HL-60 (cell line): Measurements from ENCODE around the gene TMEM131L.
"Not testable (repeated sequence)": the region's sequence is repeated elsewhere in the genome, so short reads cannot be mapped to it uniquely, and the experiment has no call there.

Experiments
- DNase-seq, 2 experiments: peaks; one replicate each; pipeline ENCODE4 v3.0.0-alpha.2; 2010 to 2020; ENCODE audit warnings: low read depth in 1 of 2, low spot score in 1 of 2
- H3K27ac ChIP-seq: fragments of 250-450 bp; sonication (Bioruptor Pico); replicated peaks from 2 replicates; pipeline ENCODE4 v1.5.1; 2020; ENCODE audit warnings: mild to moderate bottlenecking, moderate library complexity
- H3K27me3 ChIP-seq: fragments of 250-450 bp; sonication (Bioruptor Pico); 2 replicates; pipeline ENCODE4 v1.5.1; 2021; ENCODE audit warnings: mild to moderate bottlenecking, moderate library complexity; ENCODE audit not compliant: insufficient read depth, poor library complexity, severe bottlenecking
- H3K4me3 ChIP-seq: replicated peaks from 2 replicates; pipeline ENCODE4 v1.5.1; 2011; ENCODE audit warnings: mild to moderate bottlenecking, control low read depth, low read length; ENCODE audit not compliant: insufficient read depth
- GABPA ChIP-seq: IDR thresholded peaks from 2 replicates; pipeline ENCODE4 v1.6.1; 2012; ENCODE audit warnings: low read depth
- POLR2AphosphoS5 ChIP-seq: IDR thresholded peaks from 2 replicates; pipeline ENCODE4 v1.6.1; 2012; ENCODE audit warnings: low read depth
- SPI1 ChIP-seq: IDR thresholded peaks from 2 replicates; pipeline ENCODE4 v1.6.1; 2012; ENCODE audit warnings: low read depth, mild to moderate bottlenecking, borderline replicate concordance
- TF ChIP-seq, protein P1 (sequence below): IDR thresholded peaks from 2 replicates; pipeline ENCODE4 v1.6.1; 2012; ENCODE audit warnings: low read depth; ENCODE audit not compliant: insufficient replicate concordance
- TF ChIP-seq, protein P2 (sequence below): IDR thresholded peaks from one replicate; pipeline ENCODE4 v1.5.1; 2011; ENCODE audit warnings: low read length, control low read depth, inconsistent platforms; ENCODE audit not compliant: insufficient read depth

TMEM131L gene

DNA sequence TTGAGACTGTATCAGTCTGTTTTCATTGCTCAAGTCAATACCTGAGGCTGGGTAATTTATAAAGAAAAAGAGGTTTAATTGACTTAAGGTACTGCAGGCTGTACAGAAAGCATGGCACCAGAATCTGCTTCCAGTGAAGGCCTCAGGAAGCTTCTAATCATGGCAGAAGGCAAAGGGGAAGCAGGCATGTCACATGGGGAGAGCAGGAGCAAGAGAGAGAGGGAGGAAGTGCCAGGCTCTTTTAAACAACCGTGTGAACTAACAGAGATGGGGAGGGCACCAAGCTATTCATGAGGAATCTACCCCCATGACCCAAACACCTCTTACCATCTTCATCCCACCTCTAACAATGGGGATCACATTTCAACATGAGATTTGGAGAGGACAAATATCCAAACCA is 7.2 kb upstream of the TMEM131L start:
- no peaks in the 10 kb centered on the region for H3K27me3 ChIP-seq
- H3K4me3 ChIP-seq: no peak overlapping the region
- peak overlapping the region; percentile 13; the same call in 1 of the 2 replicates for H3K27ac ChIP-seq
- TF ChIP-seq, protein P1, sequence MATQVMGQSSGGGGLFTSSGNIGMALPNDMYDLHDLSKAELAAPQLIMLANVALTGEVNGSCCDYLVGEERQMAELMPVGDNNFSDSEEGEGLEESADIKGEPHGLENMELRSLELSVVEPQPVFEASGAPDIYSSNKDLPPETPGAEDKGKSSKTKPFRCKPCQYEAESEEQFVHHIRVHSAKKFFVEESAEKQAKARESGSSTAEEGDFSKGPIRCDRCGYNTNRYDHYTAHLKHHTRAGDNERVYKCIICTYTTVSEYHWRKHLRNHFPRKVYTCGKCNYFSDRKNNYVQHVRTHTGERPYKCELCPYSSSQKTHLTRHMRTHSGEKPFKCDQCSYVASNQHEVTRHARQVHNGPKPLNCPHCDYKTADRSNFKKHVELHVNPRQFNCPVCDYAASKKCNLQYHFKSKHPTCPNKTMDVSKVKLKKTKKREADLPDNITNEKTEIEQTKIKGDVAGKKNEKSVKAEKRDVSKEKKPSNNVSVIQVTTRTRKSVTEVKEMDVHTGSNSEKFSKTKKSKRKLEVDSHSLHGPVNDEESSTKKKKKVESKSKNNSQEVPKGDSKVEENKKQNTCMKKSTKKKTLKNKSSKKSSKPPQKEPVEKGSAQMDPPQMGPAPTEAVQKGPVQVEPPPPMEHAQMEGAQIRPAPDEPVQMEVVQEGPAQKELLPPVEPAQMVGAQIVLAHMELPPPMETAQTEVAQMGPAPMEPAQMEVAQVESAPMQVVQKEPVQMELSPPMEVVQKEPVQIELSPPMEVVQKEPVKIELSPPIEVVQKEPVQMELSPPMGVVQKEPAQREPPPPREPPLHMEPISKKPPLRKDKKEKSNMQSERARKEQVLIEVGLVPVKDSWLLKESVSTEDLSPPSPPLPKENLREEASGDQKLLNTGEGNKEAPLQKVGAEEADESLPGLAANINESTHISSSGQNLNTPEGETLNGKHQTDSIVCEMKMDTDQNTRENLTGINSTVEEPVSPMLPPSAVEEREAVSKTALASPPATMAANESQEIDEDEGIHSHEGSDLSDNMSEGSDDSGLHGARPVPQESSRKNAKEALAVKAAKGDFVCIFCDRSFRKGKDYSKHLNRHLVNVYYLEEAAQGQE: no peak
- peak; percentile 82 for TF ChIP-seq SPI1
- peak in 1 of 2 experiments; percentile 52 for DNase-seq

DNA sequence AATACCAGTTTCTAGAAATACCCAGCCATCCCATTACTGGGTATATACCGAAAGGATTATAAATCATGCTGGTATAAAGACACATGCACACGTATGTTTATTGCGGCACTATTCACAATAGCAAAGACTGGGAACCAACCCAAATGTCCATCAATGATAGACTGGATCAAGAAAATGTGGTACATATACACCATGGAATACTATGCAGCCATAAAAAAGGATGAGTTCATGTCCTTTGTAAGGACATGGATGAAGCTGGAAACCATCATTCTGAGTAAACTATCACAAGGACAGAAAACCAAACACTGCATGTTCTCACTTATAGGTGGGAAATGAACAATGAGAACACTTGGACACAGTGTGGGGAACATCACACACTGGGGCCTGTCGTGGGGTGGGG is 4.6 kb upstream of the TMEM131L start:
- H3K27ac ChIP-seq, DNase-seq, H3K4me3 ChIP-seq, H3K27me3 ChIP-seq: not testable (repeated sequence)

DNA sequence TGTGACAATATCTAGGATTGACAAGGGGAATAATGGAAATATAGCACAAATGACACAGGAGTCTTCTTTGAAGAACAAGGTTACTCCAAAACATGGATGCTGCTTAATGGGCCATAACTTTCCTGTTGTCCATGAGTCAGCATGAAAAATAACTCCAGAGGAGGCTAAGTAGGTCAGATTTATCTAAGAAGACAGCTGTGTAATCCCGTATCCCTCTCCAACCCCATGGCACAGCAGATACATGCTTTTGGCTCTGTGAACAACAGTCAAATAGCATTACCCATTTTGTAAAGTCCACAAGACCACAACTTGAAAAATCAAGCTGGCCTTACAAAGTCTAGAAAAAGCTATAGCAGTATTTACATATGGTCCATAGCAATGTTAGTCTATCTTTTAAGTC is 2.1 kb upstream of the TMEM131L start:
- Histone ChIP-seq H3K27me3 (no peaks in the 10 kb centered on the region), H3K27ac (no peak overlapping the region), H3K4me3 (no peak overlapping the region)
- TF ChIP-seq GABPA (no peak), SPI1 (no peak), POLR2AphosphoS5 (no peak)
- TF ChIP-seq, protein P2, sequence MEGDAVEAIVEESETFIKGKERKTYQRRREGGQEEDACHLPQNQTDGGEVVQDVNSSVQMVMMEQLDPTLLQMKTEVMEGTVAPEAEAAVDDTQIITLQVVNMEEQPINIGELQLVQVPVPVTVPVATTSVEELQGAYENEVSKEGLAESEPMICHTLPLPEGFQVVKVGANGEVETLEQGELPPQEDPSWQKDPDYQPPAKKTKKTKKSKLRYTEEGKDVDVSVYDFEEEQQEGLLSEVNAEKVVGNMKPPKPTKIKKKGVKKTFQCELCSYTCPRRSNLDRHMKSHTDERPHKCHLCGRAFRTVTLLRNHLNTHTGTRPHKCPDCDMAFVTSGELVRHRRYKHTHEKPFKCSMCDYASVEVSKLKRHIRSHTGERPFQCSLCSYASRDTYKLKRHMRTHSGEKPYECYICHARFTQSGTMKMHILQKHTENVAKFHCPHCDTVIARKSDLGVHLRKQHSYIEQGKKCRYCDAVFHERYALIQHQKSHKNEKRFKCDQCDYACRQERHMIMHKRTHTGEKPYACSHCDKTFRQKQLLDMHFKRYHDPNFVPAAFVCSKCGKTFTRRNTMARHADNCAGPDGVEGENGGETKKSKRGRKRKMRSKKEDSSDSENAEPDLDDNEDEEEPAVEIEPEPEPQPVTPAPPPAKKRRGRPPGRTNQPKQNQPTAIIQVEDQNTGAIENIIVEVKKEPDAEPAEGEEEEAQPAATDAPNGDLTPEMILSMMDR: no peak
- TF ChIP-seq, protein P1: no peak
- DNase-seq: no peak

DNA sequence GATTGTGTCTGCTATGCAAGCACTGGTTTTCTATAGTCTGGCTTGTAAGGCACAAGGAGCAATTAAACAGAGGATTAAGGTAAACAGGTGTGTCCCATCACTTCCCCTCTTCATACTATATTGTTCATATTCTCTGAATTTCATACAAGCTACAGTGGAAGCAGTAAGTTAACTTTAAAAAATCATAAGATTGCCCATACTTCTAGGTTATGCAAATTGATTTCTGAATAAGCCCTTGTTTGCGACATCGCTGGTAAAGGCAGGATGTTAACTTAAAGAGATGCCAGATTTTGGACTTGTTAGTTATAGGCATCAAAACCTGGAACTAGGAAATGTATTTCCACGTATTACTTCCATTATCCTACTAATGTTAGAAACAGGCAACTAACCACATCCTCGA is 1.0 kb upstream of the TMEM131L start:
- H3K27ac ChIP-seq: peak overlapping the region; percentile 72
- no peak for DNase-seq
- no peaks in the 10 kb centered on the region for H3K27me3 ChIP-seq
- no peak overlapping the region for H3K4me3 ChIP-seq
- TF ChIP-seq, protein P2: no peak
- TF ChIP-seq, protein P1: no peak
- TF ChIP-seq SPI1 (no peak), POLR2AphosphoS5 (no peak), GABPA (no peak)
